ENCODE results near the gene ALMS1. TPM values are rescaled to one million over a fixed set of nuclear protein-coding genes. Genes with fewer than 3 reads are reported as not detected.
"Not testable (repeated sequence)": the region's sequence is repeated elsewhere in the genome, so short reads cannot be mapped to it uniquely, and the experiment has no call there.

ALMS1 gene
- total RNA-seq, 1 experiment from 2014 or later = 37.3 TPM

GRCh38 chr2:73536133-73536840, 150.7 kb downstream of the ALMS1 start:
- no TSS peak for BruUV-seq (replicated peaks)
- no peak for DNase-seq (ENCODE audit: low spot score)
- Histone ChIP-seq H3K27ac (ENCODE audit: low read depth, low read length, poor library complexity, severe bottlenecking) (no peak overlapping the region), H3K9me3 (ENCODE audit: low read depth, low read length, poor library complexity, severe bottlenecking) (no peaks in the 10 kb centered on the region), H3K36me3 (ENCODE audit: insufficient read depth, low read length, poor library complexity, severe bottlenecking) (peaks cover 7% of the 10 kb centered on the region), H3K27me3 (replicated peaks; ENCODE audit: insufficient read depth, low read depth, low read length, poor library complexity) (no peaks in the 10 kb centered on the region), H3K4me3 (ENCODE audit: low read depth, low read length, poor library complexity, severe bottlenecking) (no peak overlapping the region), H3K4me1 (ENCODE audit: insufficient read depth, low read length, poor library complexity, severe bottlenecking) (no peaks in the 10 kb centered on the region)
- POLR2A ChIA-PET (ENCODE audit: low non-redundant PET) = no interaction called here
- CTCF ChIA-PET = no interaction called here
- TF ChIP-seq CTCF (conservative IDR thresholded peaks at IDR 0.05; ENCODE audit: low read depth, low read length) (no peak), EZH2 (IDR thresholded peaks at IDR 0.05; ENCODE audit: borderline replicate concordance, low read depth, low read length, poor library complexity, severe bottlenecking) (no peak)
- intact Hi-C loops (cut with micrococcal nuclease; ENCODE audit: unreplicated experiment) = no loop called here

- intact Hi-C loops (cut with micrococcal nuclease; ENCODE audit: unreplicated experiment); DNase-seq (ENCODE audit: low spot score); H3K4me3 ChIP-seq (ENCODE audit: low read depth, low read length, poor library complexity, severe bottlenecking); CTCF ChIA-PET; H3K4me1 ChIP-seq (ENCODE audit: insufficient read depth, low read length, poor library complexity, severe bottlenecking); POLR2A ChIA-PET (ENCODE audit: low non-redundant PET); H3K27me3 ChIP-seq (replicated peaks; ENCODE audit: insufficient read depth, low read depth, low read length, poor library complexity); H3K9me3 ChIP-seq (ENCODE audit: low read depth, low read length, poor library complexity, severe bottlenecking); H3K27ac ChIP-seq (ENCODE audit: low read depth, low read length, poor library complexity, severe bottlenecking); BruUV-seq (replicated peaks); H3K36me3 ChIP-seq (ENCODE audit: insufficient read depth, low read length, poor library complexity, severe bottlenecking): not testable (repeated sequence)
Observed at GRCh38 chr2:73560875-73561274, 175.2 kb downstream of the ALMS1 start.

GRCh38 chr2:73561422-73561821, 175.8 kb downstream of the ALMS1 start:
- Histone ChIP-seq H3K27ac (ENCODE audit: low read depth, low read length, poor library complexity, severe bottlenecking) (no peak overlapping the region), H3K9me3 (ENCODE audit: low read depth, low read length, poor library complexity, severe bottlenecking) (no peaks in the 10 kb centered on the region), H3K27me3 (replicated peaks; ENCODE audit: insufficient read depth, low read depth, low read length, poor library complexity) (no peaks in the 10 kb centered on the region), H3K4me1 (ENCODE audit: insufficient read depth, low read length, poor library complexity, severe bottlenecking) (no peaks in the 10 kb centered on the region), H3K36me3 (ENCODE audit: insufficient read depth, low read length, poor library complexity, severe bottlenecking) (no peaks in the 10 kb centered on the region), H3K4me3 (ENCODE audit: low read depth, low read length, poor library complexity, severe bottlenecking) (no peak overlapping the region)
- intact Hi-C loops (cut with micrococcal nuclease; ENCODE audit: unreplicated experiment) = no loop called here
- ChIA-PET POLR2A (ENCODE audit: low non-redundant PET) (no interaction called here), CTCF (no interaction called here)
- no TSS peak for BruUV-seq (replicated peaks)
- TF ChIP-seq EZH2 (IDR thresholded peaks at IDR 0.05; ENCODE audit: borderline replicate concordance, low read depth, low read length, poor library complexity, severe bottlenecking) = no peak
- no peak for TF ChIP-seq CTCF (conservative IDR thresholded peaks at IDR 0.05; ENCODE audit: low read depth, low read length)
- no peak for DNase-seq (ENCODE audit: low spot score)

DNA sequence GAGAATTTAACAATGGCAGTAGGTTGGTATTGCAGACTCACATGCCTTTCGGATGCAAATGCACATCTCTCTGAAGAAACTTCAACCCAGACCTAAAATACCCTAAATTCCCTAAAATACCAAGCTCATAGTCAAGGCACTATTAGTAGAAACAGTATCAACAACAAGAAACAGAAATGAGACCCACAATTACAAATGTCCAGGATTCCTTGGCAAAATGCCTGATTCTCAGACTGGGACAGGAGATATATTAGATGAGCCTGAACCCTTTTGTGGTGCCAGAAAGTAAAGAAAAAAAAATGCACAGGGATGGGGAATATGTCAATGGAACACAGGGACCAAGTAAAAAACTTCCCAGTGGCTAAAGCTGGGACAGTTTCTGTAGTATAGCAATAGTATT, 179.3 kb downstream of the ALMS1 start:
- CTCF ChIA-PET = no interaction called here
- no peaks in the 10 kb centered on the region for H3K4me1 ChIP-seq (ENCODE audit: insufficient read depth, low read length, poor library complexity, severe bottlenecking)
- no peak for DNase-seq (ENCODE audit: low spot score)
- no peaks in the 10 kb centered on the region for H3K36me3 ChIP-seq (ENCODE audit: insufficient read depth, low read length, poor library complexity, severe bottlenecking)
- intact Hi-C loops (cut with micrococcal nuclease; ENCODE audit: unreplicated experiment) = no loop called here
- BruUV-seq (replicated peaks) = no TSS peak
- no peak overlapping the region for H3K4me3 ChIP-seq (ENCODE audit: low read depth, low read length, poor library complexity, severe bottlenecking)
- H3K27ac ChIP-seq (ENCODE audit: low read depth, low read length, poor library complexity, severe bottlenecking) = no peak overlapping the region
- H3K27me3 ChIP-seq (replicated peaks; ENCODE audit: insufficient read depth, low read depth, low read length, poor library complexity) = no peaks in the 10 kb centered on the region
- TF ChIP-seq EZH2 (IDR thresholded peaks at IDR 0.05; ENCODE audit: borderline replicate concordance, low read depth, low read length, poor library complexity, severe bottlenecking) = no peak
- TF ChIP-seq CTCF (conservative IDR thresholded peaks at IDR 0.05; ENCODE audit: low read depth, low read length) = no peak
- POLR2A ChIA-PET (ENCODE audit: low non-redundant PET) = no interaction called here
- H3K9me3 ChIP-seq (ENCODE audit: low read depth, low read length, poor library complexity, severe bottlenecking) = no peaks in the 10 kb centered on the region
